Uterus (tissue), 2 donors: Measurements from ENCODE around the gene C22orf15.

Experiments
- CTCF ChIP-seq, 4 experiments: fragments of 200-600 bp in 2 of 4; fragments of 450-650 bp in 2 of 4; sonication (generic) in 2 of 4; IDR thresholded peaks; one replicate each; pipeline ENCODE4 v1.5.1; 2016 to 2019; ENCODE audit warnings: antibody characterized with exemption in 4 of 4, mild to moderate bottlenecking in 2 of 4, moderate library complexity in 1 of 4
- POLR2A ChIP-seq, 2 donors: fragments of 450-650 bp; IDR thresholded peaks; one replicate each; pipeline ENCODE4 v1.6.1; 2016; ENCODE audit warnings: antibody characterized with exemption in 2 of 2, mild to moderate bottlenecking in 1 of 2, moderate library complexity in 1 of 2

- TF ChIP-seq CTCF (IDR thresholded peaks at IDR 0.05) (no peak), POLR2A (IDR thresholded peaks at IDR 0.05) (no peak)
Measured at GRCh38 chr22:23744485-23744884, 18.3 kb upstream of the C22orf15 start.
